NCI-H1092 treated with DMSO at 0.1 percent for 48 hours (cell line): ENCODE data around the gene CCDC146.
A peak's percentile ranks its signal among the peaks of the same experiment; 100 is the strongest.

Experiments
- DNase-seq: peaks from one replicate; lab custom pipeline; 2025; lab: John Stamatoyannopoulos, UW

The CCDC146 gene

GRCh38 chr7:77290425-77290824 lies 168.0 kb downstream of the CCDC146 start:
- no peak for DNase-seq

GRCh38 chr7:77293046-77293445 lies 170.6 kb downstream of the CCDC146 start:
- DNase-seq: no peak

GRCh38 chr7:77295549-77295948 lies 173.1 kb downstream of the CCDC146 start:
- DNase-seq: no peak

- no peak for DNase-seq
These were observed 184.0 kb downstream of the CCDC146 start for GRCh38 chr7:77306231-77307067.

- no peak for DNase-seq
These were observed 186.4 kb downstream of the CCDC146 start for GRCh38 chr7:77308792-77309191.

- DNase-seq: no peak
These were observed 187.4 kb downstream of the CCDC146 start for GRCh38 chr7:77309714-77310220.

- no peak for DNase-seq
These were observed 188.6 kb downstream of the CCDC146 start for GRCh38 chr7:77310982-77311381.

- no peak for DNase-seq
These were observed 190.7 kb downstream of the CCDC146 start for GRCh38 chr7:77313085-77313484.

- no peak for DNase-seq
These were observed 191.6 kb downstream of the CCDC146 start for GRCh38 chr7:77313876-77314480.

- peak; percentile 45 for DNase-seq
These were observed 192.8 kb downstream of the CCDC146 start for GRCh38 chr7:77315182-77315591.

GRCh38 chr7:77316219-77316978 lies 194.0 kb downstream of the CCDC146 start:
- no peak for DNase-seq

GRCh38 chr7:77318019-77318418 lies 195.6 kb downstream of the CCDC146 start:
- DNase-seq: no peak

GRCh38 chr7:77320137-77320536 lies 197.7 kb downstream of the CCDC146 start:
- DNase-seq: no peak

GRCh38 chr7:77320714-77321113 lies 198.3 kb downstream of the CCDC146 start:
- no peak for DNase-seq

- DNase-seq: no peak
These were observed 198.9 kb downstream of the CCDC146 start for GRCh38 chr7:77321300-77321699.

GRCh38 chr7:77326131-77326530 lies 203.7 kb downstream of the CCDC146 start:
- DNase-seq: no peak

- DNase-seq: peak; percentile 43
These were observed 204.9 kb downstream of the CCDC146 start for GRCh38 chr7:77327067-77327931.

- no peak for DNase-seq
These were observed 205.7 kb downstream of the CCDC146 start for GRCh38 chr7:77327932-77328628.

GRCh38 chr7:77328669-77329068 lies 206.3 kb downstream of the CCDC146 start:
- DNase-seq: no peak

GRCh38 chr7:77329466-77330168 lies 207.2 kb downstream of the CCDC146 start:
- no peak for DNase-seq
